ENCODE measurements around the gene TSC22D4.
"Not testable (repeated sequence)": the region's sequence is repeated elsewhere in the genome, so short reads cannot be mapped to it uniquely, and the experiment has no call there.

TSC22D4 gene

GRCh38 chr7:100478958-100479660 is at the start of gene TSC22D4:
Gene TSC22D4 (minus strand): TSS chr7:100479214. CDS start chr7:100478038, 1,176 bp downstream.
- DNase-seq (ENCODE audit: low read depth in 1 of 2, low spot score in 1 of 2) = peak; percentile 79 to 83

GRCh38 chr7:100528108-100528866 is 49.3 kb upstream of the TSC22D4 start:
- not testable (repeated sequence) for DNase-seq (ENCODE audit: low read depth in 1 of 2, low spot score in 1 of 2)

- not testable (repeated sequence) for DNase-seq (ENCODE audit: low read depth in 1 of 2, low spot score in 1 of 2)
Observed at GRCh38 chr7:100523192-100523591, 44.2 kb upstream of the TSC22D4 start.

GRCh38 chr7:100521909-100522593 is 43.0 kb upstream of the TSC22D4 start:
- DNase-seq (ENCODE audit: low read depth in 1 of 2, low spot score in 1 of 2) = not testable (repeated sequence)

GRCh38 chr7:100521076-100521475 is 42.1 kb upstream of the TSC22D4 start:
- no peak for DNase-seq (ENCODE audit: low read depth in 1 of 2, low spot score in 1 of 2)

GRCh38 chr7:100520138-100520537 is 41.1 kb upstream of the TSC22D4 start:
- DNase-seq (ENCODE audit: low read depth in 1 of 2, low spot score in 1 of 2) = no peak

- DNase-seq (ENCODE audit: low read depth in 1 of 2, low spot score in 1 of 2) = no peak
Observed at GRCh38 chr7:100519580-100519979, 40.6 kb upstream of the TSC22D4 start.

- no peak for DNase-seq (ENCODE audit: low read depth in 1 of 2, low spot score in 1 of 2)
Observed at GRCh38 chr7:100517305-100517704, 38.3 kb upstream of the TSC22D4 start.

- peak in 1 of 2 donors; percentile 20 for DNase-seq (ENCODE audit: low read depth in 1 of 2, low spot score in 1 of 2)
Observed at GRCh38 chr7:100516135-100516812, 37.3 kb upstream of the TSC22D4 start.

GRCh38 chr7:100515072-100515532 is 36.1 kb upstream of the TSC22D4 start:
- no peak for DNase-seq (ENCODE audit: low read depth in 1 of 2, low spot score in 1 of 2)

- no peak for DNase-seq (ENCODE audit: low read depth in 1 of 2, low spot score in 1 of 2)
Observed at GRCh38 chr7:100513212-100513810, 34.3 kb upstream of the TSC22D4 start.

- DNase-seq (ENCODE audit: low read depth in 1 of 2, low spot score in 1 of 2) = no peak
Observed at GRCh38 chr7:100510437-100511239, 31.6 kb upstream of the TSC22D4 start.

GRCh38 chr7:100509231-100509630 is 30.2 kb upstream of the TSC22D4 start:
- DNase-seq (ENCODE audit: low read depth in 1 of 2, low spot score in 1 of 2) = no peak

- DNase-seq (ENCODE audit: low read depth in 1 of 2, low spot score in 1 of 2) = no peak
Observed at GRCh38 chr7:100506356-100506923, 27.4 kb upstream of the TSC22D4 start.

GRCh38 chr7:100504887-100505611 is 26.0 kb upstream of the TSC22D4 start:
- no peak for DNase-seq (ENCODE audit: low read depth in 1 of 2, low spot score in 1 of 2)

GRCh38 chr7:100504031-100504430 is 25.0 kb upstream of the TSC22D4 start:
- DNase-seq (ENCODE audit: low read depth in 1 of 2, low spot score in 1 of 2) = not testable (repeated sequence)

- not testable (repeated sequence) for DNase-seq (ENCODE audit: low read depth in 1 of 2, low spot score in 1 of 2)
Observed at GRCh38 chr7:100500743-100501142, 21.7 kb upstream of the TSC22D4 start.

- no peak for DNase-seq (ENCODE audit: low read depth in 1 of 2, low spot score in 1 of 2)
Observed at GRCh38 chr7:100496509-100496908, 17.5 kb upstream of the TSC22D4 start.
